ENCODE measurements around the gene EPB41L5. TPM values are rescaled to one million over a fixed set of nuclear protein-coding genes. Genes with fewer than 3 reads are reported as not detected.

EPB41L5 gene
- total RNA-seq, 4 donors from 2014 or later, result 10.9 to 26.4 (median 22.8) TPM

- TF ChIP-seq CTCF (IDR thresholded peaks at IDR 0.05; ENCODE audit: low read depth), result no peak
Measured at GRCh38 chr2:120123090-120123489, 110.2 kb downstream of the EPB41L5 start.

- TF ChIP-seq CTCF (IDR thresholded peaks at IDR 0.05; ENCODE audit: low read depth), result no peak
Measured at GRCh38 chr2:120125195-120125594, 112.3 kb downstream of the EPB41L5 start.

DNA sequence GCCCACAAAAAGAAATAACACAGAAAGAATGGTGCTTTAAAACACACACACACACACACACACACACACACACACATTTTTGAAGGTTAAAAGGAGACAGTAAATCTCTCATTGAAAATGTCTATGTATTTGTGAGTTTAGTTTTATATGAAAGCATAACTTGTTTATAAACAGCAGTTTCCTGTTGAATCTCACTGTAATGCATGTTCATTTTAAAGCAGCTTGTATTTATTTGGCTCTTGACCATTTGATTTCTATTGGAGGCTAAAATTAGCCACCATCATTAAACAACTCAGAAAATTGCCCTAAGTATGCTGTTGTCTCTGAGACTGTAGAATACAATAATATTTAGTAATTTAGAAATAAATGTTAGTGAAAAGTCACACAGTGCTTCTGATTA, 115.3 kb downstream of the EPB41L5 start:
- TF ChIP-seq CTCF (IDR thresholded peaks at IDR 0.05; ENCODE audit: low read depth), result no peak

DNA sequence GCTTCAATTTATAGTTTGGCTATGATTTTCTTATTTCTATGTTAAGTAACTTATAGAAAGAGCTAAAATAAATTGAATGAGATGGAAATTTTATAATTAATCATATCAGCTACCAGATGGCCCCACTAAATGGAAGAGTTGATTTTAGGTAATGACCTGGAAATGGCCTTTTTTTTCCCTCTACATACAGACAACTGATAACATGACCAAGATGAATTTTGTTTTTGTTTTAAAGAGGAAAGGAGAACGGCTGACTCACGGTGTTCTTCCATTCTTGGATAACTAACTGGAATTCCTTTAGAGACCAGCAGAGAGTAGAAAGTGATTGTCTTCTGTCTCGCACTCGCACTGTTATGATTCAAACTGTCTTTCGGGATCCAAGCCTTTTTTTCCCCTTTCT, 119.3 kb downstream of the EPB41L5 start:
- TF ChIP-seq CTCF (IDR thresholded peaks at IDR 0.05; ENCODE audit: low read depth), result no peak

- no peak for TF ChIP-seq CTCF (IDR thresholded peaks at IDR 0.05; ENCODE audit: low read depth)
Measured at GRCh38 chr2:120132691-120133090, 119.8 kb downstream of the EPB41L5 start.

DNA sequence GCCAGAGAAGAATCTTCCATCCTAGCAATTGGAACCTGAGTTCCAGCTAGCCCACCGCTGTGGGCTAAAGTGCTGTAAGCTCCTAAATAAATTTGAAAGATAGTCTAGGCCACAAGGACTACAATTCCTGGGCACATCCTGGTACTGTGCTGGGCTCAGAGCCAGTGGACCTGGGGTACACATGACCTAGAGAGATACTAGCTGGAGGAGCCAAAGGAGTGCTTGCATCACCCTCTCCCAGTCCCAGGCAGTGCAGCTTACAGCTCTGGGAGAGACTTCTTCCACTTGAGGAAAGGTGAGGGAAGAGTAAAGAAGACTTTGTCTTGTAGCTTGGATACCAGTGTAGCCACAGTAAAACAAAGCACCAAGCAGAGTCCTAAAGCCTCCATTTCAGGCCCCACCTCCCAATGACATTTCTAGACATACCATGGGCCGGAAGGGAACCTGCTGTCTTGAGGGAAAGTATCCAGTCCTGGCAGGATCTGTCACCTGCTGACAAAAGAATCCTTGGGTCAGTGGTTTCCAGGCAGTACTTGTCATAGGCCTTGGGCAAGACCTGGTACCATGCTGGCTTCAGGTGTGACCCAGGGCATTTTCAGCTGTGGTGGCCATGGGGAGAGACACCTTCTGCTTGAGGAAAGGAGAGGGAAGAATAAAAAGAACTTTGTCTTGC, 120.8 kb downstream of the EPB41L5 start:
- TF ChIP-seq CTCF (IDR thresholded peaks at IDR 0.05; ENCODE audit: low read depth), result no peak

- TF ChIP-seq CTCF (IDR thresholded peaks at IDR 0.05; ENCODE audit: low read depth), result no peak
Measured at GRCh38 chr2:120134263-120134662, 121.4 kb downstream of the EPB41L5 start.
